Vagina (tissue), 2 donors: ENCODE data around the gene SAP30L.

Experiments used
- POLR2A ChIP-seq, 2 donors: fragments of 450-650 bp; IDR thresholded peaks; one replicate each; pipeline ENCODE4 v1.6.1; 2017; ENCODE audit warnings: antibody characterized with exemption in 2 of 2, mild to moderate bottlenecking in 2 of 2, moderate library complexity in 2 of 2
- POLR2AphosphoS5 ChIP-seq, 2 donors: sonication (generic); formaldehyde crosslinking; IDR thresholded peaks; one replicate each; pipeline ENCODE4 v1.9.0; 2017; ENCODE audit warnings: antibody characterized with exemption in 2 of 2, mild to moderate bottlenecking in 2 of 2, low read depth in 1 of 2; ENCODE audit not compliant: insufficient read depth in 1 of 2
- TF ChIP-seq, protein P1 (sequence below), 3 experiments: fragments of 450-650 bp in 2 of 3; fragments of 200-600 bp in 1 of 3; sonication (generic) in 1 of 3; IDR thresholded peaks; one replicate each; pipeline ENCODE4 v1.5.1; 2017 to 2019; ENCODE audit warnings: antibody characterized with exemption in 3 of 3, mild to moderate bottlenecking in 2 of 3, moderate library complexity in 2 of 3

DNA sequence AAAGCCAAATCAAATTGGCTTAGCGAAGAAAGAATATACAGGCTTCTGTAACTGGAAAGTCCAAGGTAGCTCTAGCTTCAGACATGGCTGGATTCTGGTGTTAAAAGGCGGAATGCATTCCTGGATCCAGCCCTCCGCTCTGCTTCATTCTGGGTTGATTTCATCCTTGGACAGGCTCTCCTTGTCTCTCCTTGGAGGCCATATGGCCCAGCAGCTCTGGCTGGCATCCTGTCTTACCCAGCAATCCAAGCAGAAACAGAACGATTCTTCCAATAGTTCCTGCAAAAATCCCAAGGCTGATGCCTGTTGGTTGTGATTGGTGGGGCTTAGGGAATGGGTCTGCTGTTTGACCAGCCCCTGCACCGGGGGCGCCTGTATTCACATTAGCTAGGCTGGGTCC is 37.0 kb upstream of the SAP30L start:
- TF ChIP-seq, protein P1, sequence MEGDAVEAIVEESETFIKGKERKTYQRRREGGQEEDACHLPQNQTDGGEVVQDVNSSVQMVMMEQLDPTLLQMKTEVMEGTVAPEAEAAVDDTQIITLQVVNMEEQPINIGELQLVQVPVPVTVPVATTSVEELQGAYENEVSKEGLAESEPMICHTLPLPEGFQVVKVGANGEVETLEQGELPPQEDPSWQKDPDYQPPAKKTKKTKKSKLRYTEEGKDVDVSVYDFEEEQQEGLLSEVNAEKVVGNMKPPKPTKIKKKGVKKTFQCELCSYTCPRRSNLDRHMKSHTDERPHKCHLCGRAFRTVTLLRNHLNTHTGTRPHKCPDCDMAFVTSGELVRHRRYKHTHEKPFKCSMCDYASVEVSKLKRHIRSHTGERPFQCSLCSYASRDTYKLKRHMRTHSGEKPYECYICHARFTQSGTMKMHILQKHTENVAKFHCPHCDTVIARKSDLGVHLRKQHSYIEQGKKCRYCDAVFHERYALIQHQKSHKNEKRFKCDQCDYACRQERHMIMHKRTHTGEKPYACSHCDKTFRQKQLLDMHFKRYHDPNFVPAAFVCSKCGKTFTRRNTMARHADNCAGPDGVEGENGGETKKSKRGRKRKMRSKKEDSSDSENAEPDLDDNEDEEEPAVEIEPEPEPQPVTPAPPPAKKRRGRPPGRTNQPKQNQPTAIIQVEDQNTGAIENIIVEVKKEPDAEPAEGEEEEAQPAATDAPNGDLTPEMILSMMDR (IDR thresholded peaks at IDR 0.05), result no peak
- TF ChIP-seq POLR2A (IDR thresholded peaks at IDR 0.05), result no peak
- no peak for TF ChIP-seq POLR2AphosphoS5 (IDR thresholded peaks at IDR 0.05; ENCODE audit: insufficient read depth in 1 of 2, low read depth in 1 of 2)
